Breast epithelium (tissue), 4 donors: ENCODE data around the gene MSH3. TPM values are rescaled to one million over a fixed set of nuclear protein-coding genes. Genes with fewer than 3 reads are reported as not detected.
"Not testable (repeated sequence)": the region's sequence is repeated elsewhere in the genome, so short reads cannot be mapped to it uniquely, and the experiment has no call there.

Experiments
- DNase-seq, 2 donors: peaks; one replicate each; pipeline ENCODE4 v3.0.0-alpha.2; 2019; ENCODE audit warnings: low spot score in 2 of 2
- H3K27ac ChIP-seq, 2 donors: fragments of 200-600 bp; sonication (generic) in 1 of 2; one replicate each; pipeline ENCODE4 v1.5.1; 2016 to 2019; ENCODE audit warnings: mild to moderate bottlenecking in 1 of 2
- H3K27me3 ChIP-seq, 2 donors: fragments of 200-600 bp; sonication (generic) in 1 of 2; one replicate each; pipeline versions ENCODE4 v1.5.1 to v1.6.0; 2017 to 2019; ENCODE audit warnings: control low read depth in 1 of 2, mild to moderate bottlenecking in 1 of 2
- H3K36me3 ChIP-seq: fragments of 200-600 bp; one replicate; pipeline ENCODE4 v1.5.1; 2019
- H3K4me1 ChIP-seq, 2 donors: fragments of 200-600 bp; sonication (generic); one replicate each; pipeline ENCODE4 v1.5.1; 2016 to 2019; ENCODE audit warnings: control low read depth in 1 of 2
- H3K4me3 ChIP-seq, 3 donors: fragments of 200-600 bp; sonication (generic); 1 replicate in 2 of 3; 2 replicates in 1 of 3; pipeline ENCODE4 v1.5.1; 2016 to 2019; ENCODE audit warnings: mild to moderate bottlenecking in 3 of 3, moderate library complexity in 2 of 3
- H3K9me3 ChIP-seq, 2 donors: fragments of 200-600 bp; sonication (generic) in 1 of 2; one replicate each; pipeline ENCODE4 v1.5.1; 2016 to 2019; ENCODE audit warnings: control low read depth in 1 of 2
- CTCF ChIP-seq, 3 donors: fragments of 450-650 bp; IDR thresholded peaks; one replicate each; pipeline ENCODE4 v1.5.1; 2016 to 2017; ENCODE audit warnings: antibody characterized with exemption in 3 of 3, mild to moderate bottlenecking in 3 of 3, moderate library complexity in 3 of 3
- POLR2A ChIP-seq: fragments of 450-650 bp; IDR thresholded peaks from one replicate; pipeline ENCODE4 v1.6.1; 2016; ENCODE audit warnings: antibody characterized with exemption, mild to moderate bottlenecking, moderate library complexity
- POLR2AphosphoS5 ChIP-seq, 3 donors: sonication (generic); formaldehyde crosslinking; IDR thresholded peaks; one replicate each; pipeline ENCODE4 v1.6.1; 2017; ENCODE audit warnings: antibody characterized with exemption in 3 of 3
- intact Hi-C: fragments of 100-400 bp; cut with DNase I; formaldehyde crosslinking; loops from one replicate; pipeline ENCODE4 v1.15.1; 2023; ENCODE audit warnings: low total_unique reads
- total RNA-seq, 3 donors: library from RNA; depleted of rRNA; stranded (reverse); fragments of >200 nt; gene quantifications; one replicate each; pipeline ENCODE4 v1.1.0, GENCODE V29; 2016

MSH3 gene
- total RNA-seq, 3 donors from 2014 or later = 20.0 to 21.4 (median 21.3) TPM

DNA sequence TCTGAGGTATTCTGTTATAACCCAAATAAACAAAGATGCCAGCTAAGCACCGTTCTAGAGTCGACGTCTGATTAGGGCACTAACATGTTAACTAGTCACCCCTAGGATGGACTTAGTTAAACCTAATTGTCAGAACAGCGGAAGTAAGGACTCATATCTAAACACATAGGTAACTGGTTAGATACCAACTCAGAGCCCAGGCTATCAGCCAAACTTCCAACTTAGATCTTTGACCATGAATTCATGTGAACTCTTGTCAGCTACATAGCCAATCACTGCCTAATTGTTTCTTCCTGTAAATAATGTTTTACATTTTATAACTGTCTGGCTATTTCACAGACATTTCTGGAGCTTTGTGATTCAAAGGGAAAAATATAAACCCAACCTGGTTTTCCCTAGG is 84.6 kb downstream of the MSH3 start:
- DNase-seq = no peak

GRCh38 chr5:80739496-80739895 is 85.0 kb downstream of the MSH3 start:
- Histone ChIP-seq H3K27me3 (no peaks in the 10 kb centered on the region), H3K27ac (no peak overlapping the region), H3K4me3 (no peak overlapping the region), H3K4me1 (no peaks in the 10 kb centered on the region), H3K36me3 (no peaks in the 10 kb centered on the region), H3K9me3 (no peaks in the 10 kb centered on the region)
- intact Hi-C loops = no loop called here
- TF ChIP-seq CTCF (IDR thresholded peaks at IDR 0.05) (no peak), POLR2A (no peak), POLR2AphosphoS5 (IDR thresholded peaks at IDR 0.05) (no peak)
- no peak for DNase-seq

More for the DNA sequence above, 84.6 kb downstream of the MSH3 start:
- intact Hi-C loops = no loop called here
- TF ChIP-seq CTCF (IDR thresholded peaks at IDR 0.05) (no peak), POLR2A (no peak), POLR2AphosphoS5 (IDR thresholded peaks at IDR 0.05) (no peak)
- Histone ChIP-seq H3K4me1 (no peaks in the 10 kb centered on the region), H3K9me3 (no peaks in the 10 kb centered on the region), H3K36me3 (no peaks in the 10 kb centered on the region), H3K4me3 (no peak overlapping the region), H3K27me3 (no peaks in the 10 kb centered on the region), H3K27ac (no peak overlapping the region)

DNA sequence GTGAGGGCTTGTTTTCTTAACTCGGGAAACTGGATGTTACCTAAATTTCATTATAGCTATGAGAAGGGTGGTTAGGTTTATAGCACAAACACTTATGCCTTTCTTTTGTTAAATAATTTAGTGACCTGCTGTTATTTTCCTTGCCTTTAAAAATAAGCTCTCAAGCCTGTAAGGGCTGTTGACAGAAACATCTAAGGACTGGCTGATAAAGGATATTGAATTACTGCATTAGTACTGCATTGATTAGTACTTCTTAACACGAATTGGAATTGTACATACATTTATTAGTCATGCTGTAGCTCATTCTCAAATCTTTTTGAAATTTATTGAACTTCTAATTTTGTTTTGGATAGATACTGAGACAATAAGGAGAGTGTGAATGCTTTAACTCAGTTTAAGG is 85.4 kb downstream of the MSH3 start:
- no peak overlapping the region for H3K4me3 ChIP-seq
- H3K36me3 ChIP-seq = no peaks in the 10 kb centered on the region
- H3K27me3 ChIP-seq = no peaks in the 10 kb centered on the region
- no peak for TF ChIP-seq CTCF (IDR thresholded peaks at IDR 0.05)
- TF ChIP-seq POLR2A = no peak
- no peak for TF ChIP-seq POLR2AphosphoS5 (IDR thresholded peaks at IDR 0.05)
- no peak overlapping the region for H3K27ac ChIP-seq
- no peaks in the 10 kb centered on the region for H3K4me1 ChIP-seq
- intact Hi-C loops = no loop called here
- DNase-seq = no peak
- H3K9me3 ChIP-seq = no peaks in the 10 kb centered on the region

- H3K4me1 ChIP-seq, H3K27ac ChIP-seq, H3K4me3 ChIP-seq, intact Hi-C loops, H3K27me3 ChIP-seq, H3K36me3 ChIP-seq, H3K9me3 ChIP-seq, DNase-seq: not testable (repeated sequence)
Measured at GRCh38 chr5:80740488-80740887, 86.0 kb downstream of the MSH3 start.

DNA sequence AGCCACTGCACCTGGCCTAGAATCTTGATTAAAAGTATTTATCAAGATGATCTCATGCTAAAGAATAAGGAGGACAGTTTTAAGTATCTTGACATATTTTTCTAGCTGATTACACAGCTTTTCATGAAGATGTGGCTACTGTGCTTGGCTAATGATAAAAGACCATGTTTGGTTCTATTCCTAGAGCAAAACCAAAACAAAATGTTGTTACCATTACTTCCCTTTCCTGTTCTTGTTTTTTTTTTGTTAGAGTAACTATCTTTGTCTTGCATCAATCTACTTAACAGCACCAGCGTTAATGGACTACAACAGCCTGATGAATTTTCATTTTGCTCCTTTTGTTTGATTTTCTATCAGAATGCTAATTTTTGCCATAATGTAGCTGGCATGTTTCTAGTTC is 86.5 kb downstream of the MSH3 start:
- Histone ChIP-seq H3K27me3 (no peaks in the 10 kb centered on the region), H3K27ac (no peak overlapping the region), H3K4me3 (no peak overlapping the region), H3K9me3 (no peaks in the 10 kb centered on the region), H3K36me3 (peaks cover under 1% of the 10 kb centered on the region), H3K4me1 (no peaks in the 10 kb centered on the region)
- intact Hi-C loops = no loop called here
- DNase-seq = no peak
- TF ChIP-seq POLR2AphosphoS5 (IDR thresholded peaks at IDR 0.05) (no peak), CTCF (IDR thresholded peaks at IDR 0.05) (no peak), POLR2A (no peak)

- Histone ChIP-seq H3K4me3 (no peak overlapping the region), H3K27me3 (no peaks in the 10 kb centered on the region), H3K4me1 (no peaks in the 10 kb centered on the region), H3K27ac (no peak overlapping the region), H3K36me3 (peaks cover 8% of the 10 kb centered on the region), H3K9me3 (no peaks in the 10 kb centered on the region)
- TF ChIP-seq CTCF (IDR thresholded peaks at IDR 0.05) (no peak), POLR2AphosphoS5 (IDR thresholded peaks at IDR 0.05) (no peak), POLR2A (no peak)
- DNase-seq = no peak
- intact Hi-C loops = no loop called here
Measured at GRCh38 chr5:80744149-80744548, 89.7 kb downstream of the MSH3 start.
